NCI-H2196 treated with DMSO at 0.1 percent for 48 hours (cell line): ENCODE measurements around the gene CAPN9.
A peak's percentile ranks its signal among the peaks of the same experiment; 100 is the strongest.

Source experiments
- DNase-seq: peaks from one replicate; lab custom pipeline; 2025; ENCODE audit not compliant: unreplicated experiment; lab: John Stamatoyannopoulos, UW

CAPN9 gene

DNA sequence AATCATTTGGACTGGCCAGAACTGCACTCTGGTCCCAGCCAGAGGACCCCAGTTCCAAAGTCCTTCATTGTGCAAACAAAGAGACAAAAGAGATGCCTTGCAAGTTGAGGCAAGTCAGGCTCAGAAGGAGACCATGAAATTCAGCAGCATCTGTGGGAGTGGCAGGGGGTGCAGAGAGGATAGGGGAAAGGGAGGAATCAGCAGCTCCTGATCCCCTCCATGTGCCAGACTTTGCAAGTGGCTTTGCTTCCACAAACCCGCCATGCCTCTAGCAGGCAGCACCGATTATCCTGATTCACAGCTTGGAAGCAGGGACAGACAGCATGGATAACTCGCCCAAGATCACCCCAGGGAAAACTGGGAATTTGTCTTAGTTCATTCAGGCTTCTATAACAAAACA lies 2.1 kb upstream of the CAPN9 start:
- DNase-seq = no peak

DNA sequence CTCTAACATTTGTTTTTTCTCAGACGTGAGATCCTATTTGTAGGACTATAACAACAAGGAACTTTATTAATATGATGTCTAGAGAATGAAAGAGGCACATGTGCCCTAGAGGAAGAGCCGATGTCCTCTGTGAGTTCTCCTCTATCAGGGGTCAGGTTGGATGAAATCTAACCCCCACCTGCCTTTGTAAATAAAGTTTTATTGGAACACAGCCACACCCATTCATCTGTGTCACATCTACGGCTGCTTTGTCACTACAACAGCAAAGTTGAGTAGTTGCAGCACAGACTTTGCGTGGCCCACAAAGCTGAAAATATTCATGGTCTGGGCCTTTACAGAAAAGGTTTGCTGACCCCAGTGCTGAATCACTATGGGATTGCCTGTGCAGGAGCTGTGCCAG lies 571 bp upstream of the CAPN9 start:
- DNase-seq = no peak

DNA sequence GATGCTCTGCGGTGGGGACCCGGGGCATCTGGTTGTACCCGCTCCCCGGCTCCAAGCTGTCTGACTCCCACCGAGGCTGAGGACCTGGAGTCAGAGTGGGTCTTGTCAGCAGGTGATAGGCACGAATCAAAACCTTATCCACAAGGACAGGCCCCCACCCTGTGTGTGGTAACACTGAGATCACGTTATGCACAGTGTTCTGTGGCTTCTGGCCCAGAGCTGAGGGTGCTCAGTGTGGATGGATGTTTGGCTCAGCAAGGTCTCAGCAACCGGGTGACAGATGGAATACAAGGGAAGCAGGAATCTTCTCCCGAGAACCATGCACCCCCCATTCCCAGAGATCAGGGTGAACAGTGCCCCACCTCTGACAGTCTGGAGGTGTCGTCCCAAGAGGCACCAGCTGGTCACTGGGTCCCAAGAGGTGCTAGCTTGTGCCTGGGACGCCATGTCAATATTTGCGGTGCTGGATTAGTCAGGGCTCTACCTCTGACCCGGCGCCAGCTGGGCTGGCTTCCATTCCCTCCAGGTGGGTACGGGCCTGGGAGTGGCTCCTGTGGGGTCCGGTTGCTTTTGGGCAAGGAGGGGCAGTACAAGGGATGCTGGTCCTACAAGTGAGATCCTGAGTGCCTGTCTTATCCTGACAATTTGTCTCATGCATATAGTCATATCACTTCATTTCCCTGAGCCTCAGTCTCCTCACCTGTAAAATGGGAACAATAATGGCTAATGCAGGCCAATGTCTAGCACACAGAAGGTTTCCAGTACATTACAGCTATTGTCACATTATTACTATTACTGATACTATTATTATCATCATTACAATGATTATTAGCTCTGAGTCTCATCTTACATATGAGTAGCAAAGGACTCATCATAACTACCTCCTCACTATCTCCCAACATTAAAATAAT lies 957 bp downstream of the CAPN9 start:
- DNase-seq = no peak

DNA sequence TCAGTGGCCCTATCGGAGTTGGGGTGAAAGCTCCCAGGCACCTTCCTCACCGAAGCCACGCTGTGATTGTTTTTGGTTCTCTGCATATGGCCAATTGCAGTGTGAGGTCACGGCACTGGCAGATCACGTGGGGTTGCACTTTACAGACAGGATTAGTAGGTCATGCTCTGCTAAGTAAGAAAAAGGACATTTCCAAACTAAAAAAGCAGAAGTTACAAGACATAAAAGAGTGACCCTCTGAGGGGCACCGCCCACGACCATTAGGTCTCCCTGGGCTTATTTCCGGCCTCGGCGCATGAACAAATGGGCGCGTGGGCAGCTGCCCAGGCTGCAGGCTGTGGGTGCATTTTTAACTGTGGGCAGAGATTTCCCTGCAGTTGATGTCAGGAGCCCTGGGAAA lies 2.0 kb downstream of the CAPN9 start:
- DNase-seq = no peak

DNA sequence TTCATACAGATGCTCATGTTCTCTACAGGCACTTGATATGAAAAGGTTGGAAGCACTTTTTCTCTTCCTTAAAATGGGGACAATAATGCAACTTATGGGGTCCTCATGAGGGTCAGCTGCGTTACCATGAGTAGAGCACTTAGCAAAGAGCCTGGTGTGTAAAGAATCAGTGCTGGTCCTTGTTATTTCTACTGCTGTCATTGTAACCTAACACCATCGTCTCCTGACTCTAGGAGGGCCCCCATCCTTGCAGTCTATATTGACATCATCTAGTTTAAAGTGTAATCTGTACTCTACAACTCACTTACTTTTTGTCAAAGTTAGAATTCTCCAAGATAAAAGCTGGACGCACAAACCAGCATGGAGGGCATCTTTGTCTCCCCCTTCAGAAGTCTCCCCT lies 2.4 kb downstream of the CAPN9 start:
- no peak for DNase-seq

DNA sequence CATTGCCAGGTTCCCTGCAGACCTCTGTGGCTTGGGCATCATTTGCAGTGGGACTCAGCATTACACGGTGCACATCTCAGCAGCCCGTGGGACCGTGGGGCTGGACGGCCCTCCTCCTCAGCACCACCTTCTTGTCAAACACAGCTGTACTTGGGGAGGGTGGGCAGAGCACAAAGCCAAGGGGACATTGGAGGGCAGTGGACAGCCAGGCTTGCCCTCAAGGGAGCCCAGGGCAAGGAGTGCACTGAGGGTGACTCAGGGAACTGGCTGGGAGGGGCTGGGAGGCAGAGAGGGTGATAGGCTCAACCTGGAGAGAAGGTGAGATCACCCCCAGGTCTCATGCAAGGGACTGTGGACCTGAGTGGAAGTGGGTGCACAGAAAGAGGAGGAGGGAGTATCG lies 3.4 kb downstream of the CAPN9 start:
- DNase-seq = no peak

DNA sequence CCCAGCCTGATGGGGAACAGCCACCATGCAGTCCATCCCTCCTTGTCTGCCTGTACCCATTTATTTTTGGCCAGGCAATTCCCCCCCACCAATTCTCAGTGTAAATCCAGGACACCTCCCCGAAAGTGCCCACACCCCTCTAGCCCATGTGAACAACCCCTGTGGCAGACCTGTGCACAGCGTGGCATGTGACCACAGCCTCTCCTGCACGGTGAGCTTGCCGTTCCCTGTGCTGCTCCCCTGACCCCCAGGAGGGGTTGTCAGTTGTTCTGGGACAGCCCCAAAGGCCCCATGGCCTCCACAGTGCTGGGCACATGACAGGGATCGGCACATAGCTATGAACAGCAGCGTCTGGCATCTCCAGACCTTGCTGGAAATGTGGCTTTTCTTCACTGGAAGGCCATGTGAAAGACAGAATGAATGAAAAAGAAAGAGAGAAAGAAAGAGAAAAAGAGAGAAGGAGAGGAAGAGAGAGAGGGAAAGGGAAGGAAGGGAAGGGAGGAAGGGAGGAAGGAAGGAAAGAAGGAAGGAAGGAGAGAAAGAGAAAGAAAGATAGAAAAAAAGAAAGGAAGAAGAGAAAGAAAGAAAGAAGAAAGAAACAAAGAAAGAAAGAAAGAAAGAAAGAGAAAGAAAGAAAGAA lies 3.9 kb downstream of the CAPN9 start:
- no peak for DNase-seq

DNA sequence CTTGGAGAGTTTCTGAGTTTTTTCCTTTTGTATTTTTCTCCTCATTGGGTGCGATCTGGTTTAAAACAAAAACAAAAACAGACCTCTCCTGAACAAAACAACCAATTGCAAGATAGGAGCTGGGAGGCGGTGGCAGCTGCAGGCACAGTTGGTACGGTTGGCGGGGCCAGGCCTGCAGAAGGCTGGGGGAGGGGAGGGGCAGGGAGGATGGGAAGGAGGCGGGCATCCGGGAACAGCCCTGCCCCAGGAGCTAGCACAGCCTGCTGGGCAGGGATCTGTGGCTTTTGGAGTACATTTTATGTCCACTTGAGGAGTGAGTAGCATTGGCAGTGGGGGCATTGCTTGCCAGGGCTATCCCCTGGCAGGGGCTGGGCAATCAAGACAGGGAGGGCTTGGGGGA lies 5.2 kb downstream of the CAPN9 start:
- peak; percentile 95 for DNase-seq

DNA sequence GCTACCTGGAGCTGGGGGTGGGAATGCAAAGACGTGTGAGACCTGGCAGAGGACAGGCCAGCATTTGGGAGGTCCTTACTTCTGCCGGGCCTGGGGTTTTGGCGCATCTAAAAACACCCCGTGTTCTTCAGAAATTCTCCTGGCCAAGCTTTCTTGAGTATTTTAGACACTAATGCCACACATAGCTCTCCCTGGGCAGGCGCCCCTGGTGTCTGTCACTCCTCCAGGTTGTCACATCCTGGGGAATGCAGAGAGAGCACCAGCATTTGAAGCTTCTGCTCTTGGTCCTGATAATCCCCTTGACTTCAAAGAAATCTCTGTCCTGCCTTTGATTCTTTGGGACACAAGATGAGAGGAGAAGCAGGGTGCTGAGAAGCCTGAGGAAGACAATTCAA lies 6.0 kb downstream of the CAPN9 start:
- DNase-seq = no peak

DNA sequence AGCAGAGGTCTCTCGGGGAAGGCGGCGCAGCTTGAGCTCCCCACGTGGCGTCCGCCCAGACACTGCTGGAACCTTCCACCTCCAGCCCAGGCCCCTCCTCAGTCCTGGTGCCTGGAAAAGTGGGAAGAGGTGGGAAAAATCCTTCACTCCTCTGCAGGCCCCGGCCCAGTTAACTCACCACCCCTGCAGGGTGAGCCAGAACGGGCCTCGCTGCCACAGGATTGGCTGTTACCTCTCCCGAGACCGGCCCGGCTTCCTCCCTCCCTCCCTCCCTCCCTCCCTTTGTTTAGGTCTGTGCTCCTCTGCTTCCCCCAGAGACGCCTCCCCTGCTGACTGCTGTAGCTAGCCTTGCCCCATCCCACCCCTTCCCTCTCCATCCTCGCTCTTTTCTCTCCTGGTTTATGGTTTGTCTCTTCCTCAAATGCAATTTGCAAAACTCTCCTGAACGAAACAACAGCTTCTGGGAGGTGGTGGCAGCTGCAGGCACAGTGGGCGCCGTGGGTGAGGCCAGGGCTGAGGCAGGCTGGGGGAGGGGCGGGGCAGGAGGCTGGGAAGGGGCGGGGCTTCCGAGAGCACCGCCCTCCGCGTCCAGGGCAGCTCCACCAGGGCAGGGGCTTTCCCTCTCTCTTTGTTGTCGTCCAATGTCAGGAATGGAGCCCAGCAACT lies 6.5 kb downstream of the CAPN9 start:
- peak; percentile 92 for DNase-seq

DNA sequence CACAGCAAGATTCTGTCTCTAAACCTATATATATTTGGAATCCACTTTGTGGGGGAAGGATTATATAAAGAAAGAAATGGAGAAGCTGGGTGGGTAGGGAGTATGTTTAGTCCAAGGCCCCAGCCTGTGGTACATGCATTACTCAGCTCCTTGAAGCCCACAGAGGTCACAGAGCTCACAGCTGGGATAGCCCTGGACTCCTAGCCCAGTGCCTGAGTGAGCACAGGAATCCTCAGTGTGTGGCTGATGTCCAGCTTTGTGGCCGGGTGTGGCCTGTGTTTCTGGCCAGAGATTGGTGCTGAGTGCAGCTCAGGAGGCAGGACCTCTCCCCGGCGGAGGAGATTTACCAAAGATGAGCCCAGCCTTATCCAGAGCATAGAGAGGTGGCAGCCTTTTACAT lies 7.6 kb downstream of the CAPN9 start:
- no peak for DNase-seq

DNA sequence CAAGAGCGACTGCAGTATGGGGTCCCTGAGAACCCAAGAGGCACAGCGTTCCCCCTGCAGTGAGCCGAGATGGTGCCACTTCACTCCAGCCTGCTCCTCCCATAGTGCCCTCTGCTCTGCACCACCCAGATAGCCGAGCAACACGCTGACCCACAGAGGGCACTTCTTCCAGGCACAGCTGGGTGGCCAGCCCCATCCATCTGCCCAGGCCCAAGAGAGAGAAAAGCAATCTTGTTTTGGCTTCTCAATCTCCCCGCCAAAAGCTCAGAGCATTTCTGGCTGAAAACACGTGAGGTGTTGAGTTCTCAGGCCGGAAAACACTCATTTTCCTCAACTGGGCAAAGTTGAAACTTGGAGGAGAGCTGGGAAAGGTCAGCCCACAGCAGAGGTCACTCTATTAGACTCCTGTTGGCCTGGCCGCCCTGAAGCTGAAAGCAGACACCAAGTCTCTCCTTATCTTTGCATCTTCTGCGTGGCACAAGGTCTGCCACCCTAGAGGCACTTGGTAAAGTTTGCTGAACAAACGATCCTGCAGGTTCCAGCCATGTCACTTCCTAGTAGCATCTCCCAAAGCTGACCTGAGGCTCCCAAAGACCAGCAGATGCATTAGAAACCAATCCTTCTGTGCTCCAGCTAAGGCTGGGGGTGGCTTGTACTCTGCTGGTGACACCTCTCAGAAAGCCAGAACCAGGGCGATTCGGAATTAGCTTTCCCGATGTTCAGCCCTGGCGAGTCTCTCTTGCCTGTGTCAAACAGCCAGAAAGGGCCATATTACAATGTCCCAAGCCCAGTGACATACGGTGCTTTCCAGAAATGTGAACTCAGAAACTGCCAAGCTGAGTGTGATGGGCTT lies 10.9 kb downstream of the CAPN9 start:
- DNase-seq = no peak

DNA sequence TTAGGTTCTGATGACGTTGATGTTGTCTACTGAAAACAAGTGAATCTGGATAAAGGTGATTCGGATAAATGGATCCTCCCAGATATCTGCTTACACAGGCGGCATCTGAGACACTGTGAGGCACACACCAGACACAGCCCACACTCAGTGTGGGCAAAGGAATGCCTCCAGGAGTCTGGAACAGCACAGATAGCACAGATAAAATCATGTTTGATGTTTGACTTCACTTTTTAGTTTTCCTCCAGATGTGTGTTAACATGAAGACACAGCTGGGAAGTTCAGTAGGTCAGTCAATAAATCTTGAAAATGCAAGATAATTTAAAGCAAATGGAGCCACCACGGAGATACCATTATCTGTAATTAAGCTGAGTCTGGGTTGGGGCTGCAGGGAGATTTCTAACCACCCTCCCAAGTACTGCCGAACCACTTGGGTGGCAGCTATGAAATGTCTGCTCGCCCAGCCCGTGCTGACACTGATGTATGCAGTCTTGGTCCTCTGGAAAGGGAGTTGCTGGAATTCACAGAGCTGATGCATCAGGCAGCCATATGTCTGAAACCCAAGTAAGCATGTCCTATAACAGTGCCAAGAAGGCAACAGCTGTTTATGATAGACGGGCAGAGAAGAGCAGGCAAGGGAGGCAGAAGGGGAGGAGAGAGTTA lies 11.7 kb downstream of the CAPN9 start:
- DNase-seq = no peak

DNA sequence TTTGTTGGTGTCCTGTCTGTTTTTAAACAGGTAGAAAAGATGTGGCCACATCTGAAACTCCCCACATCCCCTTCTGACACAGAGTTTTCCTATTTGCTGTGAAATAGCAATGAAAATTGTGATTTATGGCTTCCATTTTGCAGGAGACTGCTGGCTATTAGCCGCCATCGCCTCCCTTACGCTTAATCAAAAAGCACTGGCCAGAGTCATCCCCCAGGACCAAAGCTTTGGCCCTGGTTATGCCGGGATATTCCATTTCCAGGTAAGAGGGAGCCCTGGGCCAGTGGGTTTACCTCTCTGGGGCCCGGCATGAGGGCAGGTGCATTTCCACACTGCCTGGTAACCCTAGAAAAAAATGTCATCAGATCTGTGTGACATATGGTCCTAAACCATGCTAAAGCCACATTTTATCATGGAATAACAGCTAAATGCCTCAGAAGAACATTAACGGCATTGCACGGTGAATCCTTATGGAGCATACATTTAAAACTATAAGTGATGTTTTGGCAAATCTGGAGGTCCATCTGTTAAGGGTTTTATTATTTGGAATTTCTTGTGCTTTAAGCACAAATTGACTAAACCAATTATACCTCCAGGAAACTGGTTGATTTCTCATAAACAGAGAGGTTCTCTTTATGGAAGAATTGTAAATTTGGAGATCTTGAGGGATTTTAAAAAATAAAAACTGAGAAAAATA lies 12.3 kb downstream of the CAPN9 start:
- no peak for DNase-seq

DNA sequence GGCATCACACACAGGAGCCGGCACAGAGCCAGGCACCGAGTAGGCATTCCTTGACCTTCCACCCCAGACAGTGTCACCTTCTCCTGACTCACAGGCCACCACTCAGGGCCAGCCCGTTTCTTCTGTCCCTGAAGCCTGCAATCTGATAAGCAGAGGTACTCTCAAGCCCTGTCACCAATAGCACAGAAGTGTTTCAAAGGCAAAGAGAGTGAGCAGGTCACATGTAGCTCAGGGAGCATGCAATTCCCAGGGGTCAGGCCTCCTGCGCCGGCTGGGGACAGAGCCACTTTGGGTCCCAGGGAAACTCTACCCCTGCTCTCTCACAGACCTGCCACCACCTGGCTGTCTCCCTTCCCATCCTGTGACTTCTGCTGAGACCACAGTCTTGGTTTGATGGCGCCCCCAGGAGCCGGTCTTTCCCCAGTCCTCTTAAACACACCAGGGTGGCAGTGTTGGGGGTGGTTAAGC lies 13.2 kb downstream of the CAPN9 start:
- no peak for DNase-seq

DNA sequence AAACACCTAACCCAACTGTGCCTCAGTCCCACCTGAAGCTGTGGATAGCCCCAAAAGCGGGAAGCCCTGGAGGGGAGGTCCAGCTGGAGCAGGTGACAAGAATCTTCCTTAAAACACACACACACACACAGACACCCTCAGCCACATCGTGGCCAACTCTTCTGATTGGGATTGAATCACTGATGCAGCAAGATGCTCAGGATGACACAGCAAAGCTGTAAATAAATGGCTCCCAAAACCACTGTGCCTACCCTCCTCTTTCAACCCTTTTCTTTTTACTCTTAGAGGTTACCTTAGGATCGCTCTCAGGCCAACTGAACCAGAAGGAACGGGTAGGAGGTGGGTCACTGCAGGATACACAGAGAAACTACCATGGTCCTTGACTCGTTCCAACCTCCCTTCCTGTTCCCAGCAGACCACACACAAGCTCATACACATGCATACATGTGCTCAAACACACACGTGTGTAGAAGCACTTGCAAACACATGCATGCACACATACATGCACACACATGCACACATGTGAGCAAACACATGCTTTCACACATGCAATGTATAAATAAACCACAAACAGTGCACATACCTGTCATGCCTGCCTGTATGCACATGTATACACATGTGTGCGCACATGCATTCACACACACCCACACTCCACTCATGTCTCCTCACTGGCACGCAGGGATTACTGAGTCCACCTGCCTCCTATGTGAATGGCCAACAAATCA lies 14.4 kb downstream of the CAPN9 start:
- no peak for DNase-seq

DNA sequence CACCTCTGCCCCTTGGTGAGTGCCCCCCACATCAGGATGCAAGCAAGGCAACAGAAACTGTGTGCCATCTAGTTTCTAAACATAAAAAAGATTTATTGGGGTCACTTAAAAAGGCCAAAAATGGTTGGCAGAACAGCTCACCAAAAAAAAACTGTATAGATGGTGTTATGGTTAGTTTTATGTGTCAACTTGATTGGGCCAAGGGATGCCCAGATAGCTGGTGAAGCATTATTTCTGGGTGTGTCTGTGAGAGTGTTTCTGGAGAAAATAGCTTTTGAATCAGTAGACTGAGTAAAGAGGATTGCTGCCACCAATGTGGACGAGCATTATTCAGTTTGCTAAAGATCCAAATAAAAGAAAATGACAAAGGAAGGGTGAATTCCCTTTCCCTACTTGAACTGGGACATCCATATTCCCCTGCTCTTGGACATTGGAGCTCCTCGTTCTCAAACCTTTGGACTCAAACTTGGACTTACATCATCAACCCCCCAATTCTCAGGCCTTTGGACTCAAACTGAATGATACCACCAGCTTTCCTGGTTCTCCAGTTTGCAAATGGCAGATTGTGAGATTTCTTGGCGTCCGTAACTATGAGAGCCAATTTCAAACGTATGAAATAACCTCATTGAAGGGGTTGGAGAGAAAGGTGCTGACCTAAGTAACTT lies 16.9 kb downstream of the CAPN9 start:
- no peak for DNase-seq

DNA sequence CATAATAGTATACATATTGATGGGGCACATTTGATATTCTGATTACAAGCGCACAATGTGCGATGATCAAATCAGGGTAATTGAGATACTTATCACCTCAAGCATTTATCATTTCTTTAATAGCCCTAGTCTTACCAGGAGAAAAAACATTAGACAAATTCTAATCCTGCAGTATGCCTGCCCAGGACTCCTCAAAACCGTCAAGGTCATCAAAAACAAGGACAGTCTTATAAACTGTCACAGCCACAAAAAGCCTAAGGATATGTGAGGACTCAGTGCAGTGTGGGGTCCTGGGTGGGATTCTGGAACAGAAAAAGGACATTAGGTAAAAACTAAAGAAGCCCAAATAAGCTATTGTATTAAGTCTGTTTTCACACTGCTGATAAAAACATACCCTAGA lies 19.1 kb downstream of the CAPN9 start:
- DNase-seq = no peak
